Heart left ventricle (tissue), 13 donors: ENCODE data around the gene RAB23.

Experiments used
- POLR2A ChIP-seq, 2 donors: fragments of 450-650 bp; IDR thresholded peaks; one replicate each; pipeline ENCODE4 v1.6.1; 2017; ENCODE audit warnings: antibody characterized with exemption in 2 of 2, mild to moderate bottlenecking in 2 of 2, moderate library complexity in 2 of 2
- TF ChIP-seq, protein P1 (sequence below), 12 donors: fragments of 200-600 bp; sonication (generic) in 4 of 12; IDR thresholded peaks; one replicate each; pipeline versions ENCODE4 v1.5.0 to v1.8.0; 2018 to 2022; ENCODE audit warnings: antibody characterized with exemption in 12 of 12, mild to moderate bottlenecking in 5 of 12
- donor health status: ischemic (EF 13 %, LVEDD 7.1; RV severe dilation, severe dysfunction).
- donor health status: DM: no; HTN: yes; CAD: no.
- donor health status: DM: no; HTN: no; CAD: no.
- donor health status: ischemic (EF 25% LVEDD 6.9; RV normal size, moderate dysfunction).
- donor health status: ischemic (EF 25% LVEDD 5.7; RV mildly dilated, moderate dysfunction).
- donor health status: ischemic (EF 35%, LVEDD 5.7; RV mildly dilated, moderate dysfunction).
- donor health status: nonischemic (EF 11% LVEDD 7.7; RV severe dilation, severe dysfunction).
- donor health status: DM: yes; HTN: yes; CAD: no.
- donor health status: PGD.
- donor health status: ischemic (EF 29% LVEDD 5.4; RV normal size, mild dysfunction).
- donor health status: nonischemic (EF 23%, LVEDD 6.1; RV moderate dilation, normal function).

DNA sequence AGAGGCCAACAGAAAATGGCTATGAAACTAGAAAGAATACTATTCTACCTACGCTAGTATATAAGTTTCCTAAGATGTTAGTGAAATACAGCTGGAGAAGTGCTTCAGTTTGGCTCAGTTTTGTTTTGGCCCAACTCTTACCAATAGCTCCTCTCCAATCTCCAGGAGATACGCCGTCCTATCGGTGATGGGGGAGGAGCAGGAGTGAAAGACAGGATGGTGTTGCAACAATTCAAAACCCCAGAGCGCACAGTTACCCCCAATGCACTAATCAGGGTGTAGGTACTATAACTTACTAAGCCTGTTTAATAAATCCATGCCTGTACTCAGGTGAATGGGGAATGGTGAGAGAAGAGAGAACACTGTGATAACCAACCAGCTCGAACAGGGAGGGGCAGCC is 24.2 kb upstream of the RAB23 start:
- TF ChIP-seq, protein P1, sequence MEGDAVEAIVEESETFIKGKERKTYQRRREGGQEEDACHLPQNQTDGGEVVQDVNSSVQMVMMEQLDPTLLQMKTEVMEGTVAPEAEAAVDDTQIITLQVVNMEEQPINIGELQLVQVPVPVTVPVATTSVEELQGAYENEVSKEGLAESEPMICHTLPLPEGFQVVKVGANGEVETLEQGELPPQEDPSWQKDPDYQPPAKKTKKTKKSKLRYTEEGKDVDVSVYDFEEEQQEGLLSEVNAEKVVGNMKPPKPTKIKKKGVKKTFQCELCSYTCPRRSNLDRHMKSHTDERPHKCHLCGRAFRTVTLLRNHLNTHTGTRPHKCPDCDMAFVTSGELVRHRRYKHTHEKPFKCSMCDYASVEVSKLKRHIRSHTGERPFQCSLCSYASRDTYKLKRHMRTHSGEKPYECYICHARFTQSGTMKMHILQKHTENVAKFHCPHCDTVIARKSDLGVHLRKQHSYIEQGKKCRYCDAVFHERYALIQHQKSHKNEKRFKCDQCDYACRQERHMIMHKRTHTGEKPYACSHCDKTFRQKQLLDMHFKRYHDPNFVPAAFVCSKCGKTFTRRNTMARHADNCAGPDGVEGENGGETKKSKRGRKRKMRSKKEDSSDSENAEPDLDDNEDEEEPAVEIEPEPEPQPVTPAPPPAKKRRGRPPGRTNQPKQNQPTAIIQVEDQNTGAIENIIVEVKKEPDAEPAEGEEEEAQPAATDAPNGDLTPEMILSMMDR (IDR thresholded peaks at IDR 0.05) = no peak
- TF ChIP-seq POLR2A (IDR thresholded peaks at IDR 0.05) = no peak
